ENCODE data around the gene HMG20B.

HMG20B gene

GRCh38 chr19:3603121-3603811 lies 30.5 kb downstream of the HMG20B start:
- TF ChIP-seq, protein P1, sequence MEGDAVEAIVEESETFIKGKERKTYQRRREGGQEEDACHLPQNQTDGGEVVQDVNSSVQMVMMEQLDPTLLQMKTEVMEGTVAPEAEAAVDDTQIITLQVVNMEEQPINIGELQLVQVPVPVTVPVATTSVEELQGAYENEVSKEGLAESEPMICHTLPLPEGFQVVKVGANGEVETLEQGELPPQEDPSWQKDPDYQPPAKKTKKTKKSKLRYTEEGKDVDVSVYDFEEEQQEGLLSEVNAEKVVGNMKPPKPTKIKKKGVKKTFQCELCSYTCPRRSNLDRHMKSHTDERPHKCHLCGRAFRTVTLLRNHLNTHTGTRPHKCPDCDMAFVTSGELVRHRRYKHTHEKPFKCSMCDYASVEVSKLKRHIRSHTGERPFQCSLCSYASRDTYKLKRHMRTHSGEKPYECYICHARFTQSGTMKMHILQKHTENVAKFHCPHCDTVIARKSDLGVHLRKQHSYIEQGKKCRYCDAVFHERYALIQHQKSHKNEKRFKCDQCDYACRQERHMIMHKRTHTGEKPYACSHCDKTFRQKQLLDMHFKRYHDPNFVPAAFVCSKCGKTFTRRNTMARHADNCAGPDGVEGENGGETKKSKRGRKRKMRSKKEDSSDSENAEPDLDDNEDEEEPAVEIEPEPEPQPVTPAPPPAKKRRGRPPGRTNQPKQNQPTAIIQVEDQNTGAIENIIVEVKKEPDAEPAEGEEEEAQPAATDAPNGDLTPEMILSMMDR (IDR thresholded peaks at IDR 0.05): no peak

DNA sequence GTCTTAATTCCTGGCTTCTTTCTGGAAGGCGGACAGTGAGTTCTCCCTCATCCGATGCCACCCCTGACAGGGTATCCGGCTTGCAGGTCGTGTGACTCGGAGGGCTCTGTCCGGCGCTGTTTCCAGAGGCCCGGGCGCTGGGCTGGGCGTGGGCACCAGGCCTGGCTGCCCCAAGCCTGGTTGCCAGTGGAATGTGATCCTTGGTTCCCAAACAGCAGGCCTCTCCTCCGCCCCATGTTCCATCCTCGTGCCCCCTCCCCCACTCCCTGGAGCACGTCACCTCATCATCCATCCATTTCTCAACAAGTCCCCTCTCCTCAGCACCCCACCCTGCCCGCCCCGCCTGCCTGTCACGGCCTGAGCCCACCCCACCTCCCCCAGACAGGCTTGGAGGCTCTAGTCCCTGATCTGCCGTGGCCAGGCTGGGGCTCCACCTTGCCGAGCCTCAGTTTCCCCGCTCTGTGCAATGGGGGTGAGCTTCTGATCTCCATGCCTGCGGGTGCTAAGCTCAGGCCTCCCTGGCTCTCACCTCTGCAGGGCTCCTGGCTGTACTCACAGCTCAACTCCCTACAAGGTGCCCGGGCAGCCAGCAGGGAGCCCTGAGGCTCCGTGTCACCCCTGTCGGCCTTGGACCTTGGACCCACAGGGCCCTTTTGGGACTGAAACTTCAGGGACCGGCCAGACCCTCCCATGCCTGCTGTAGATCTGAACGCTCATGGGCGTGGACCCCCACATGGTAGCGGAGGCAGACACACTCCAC lies 31.7 kb downstream of the HMG20B start:
- TF ChIP-seq, protein P1 (IDR thresholded peaks at IDR 0.05): no peak

DNA sequence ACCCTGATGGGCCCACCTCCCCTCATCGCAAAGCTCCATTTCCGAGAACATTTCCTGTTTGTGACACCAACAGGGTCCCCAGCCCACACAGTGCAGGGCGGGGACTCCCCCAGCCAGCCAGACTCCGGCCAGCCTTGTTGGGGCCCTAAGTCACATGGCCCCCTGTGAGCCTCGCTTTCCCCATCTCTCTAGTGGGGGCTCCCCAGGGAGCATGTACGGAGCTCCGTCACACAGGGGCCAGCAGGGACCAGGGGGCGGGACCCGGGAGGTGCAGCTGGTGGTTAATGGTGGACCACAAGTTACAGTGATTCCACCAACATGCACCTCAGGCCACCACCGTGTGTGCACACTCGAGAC lies 32.2 kb downstream of the HMG20B start:
- TF ChIP-seq, protein P1 (IDR thresholded peaks at IDR 0.05): no peak

GRCh38 chr19:3605361-3605760 lies 32.6 kb downstream of the HMG20B start:
- TF ChIP-seq, protein P1 (IDR thresholded peaks at IDR 0.05): no peak

GRCh38 chr19:3605770-3606169 lies 33.0 kb downstream of the HMG20B start:
- TF ChIP-seq, protein P1 (IDR thresholded peaks at IDR 0.05): no peak

- TF ChIP-seq, protein P1 (IDR thresholded peaks at IDR 0.05): no peak
Measured at GRCh38 chr19:3606174-3606689, 33.5 kb downstream of the HMG20B start.

DNA sequence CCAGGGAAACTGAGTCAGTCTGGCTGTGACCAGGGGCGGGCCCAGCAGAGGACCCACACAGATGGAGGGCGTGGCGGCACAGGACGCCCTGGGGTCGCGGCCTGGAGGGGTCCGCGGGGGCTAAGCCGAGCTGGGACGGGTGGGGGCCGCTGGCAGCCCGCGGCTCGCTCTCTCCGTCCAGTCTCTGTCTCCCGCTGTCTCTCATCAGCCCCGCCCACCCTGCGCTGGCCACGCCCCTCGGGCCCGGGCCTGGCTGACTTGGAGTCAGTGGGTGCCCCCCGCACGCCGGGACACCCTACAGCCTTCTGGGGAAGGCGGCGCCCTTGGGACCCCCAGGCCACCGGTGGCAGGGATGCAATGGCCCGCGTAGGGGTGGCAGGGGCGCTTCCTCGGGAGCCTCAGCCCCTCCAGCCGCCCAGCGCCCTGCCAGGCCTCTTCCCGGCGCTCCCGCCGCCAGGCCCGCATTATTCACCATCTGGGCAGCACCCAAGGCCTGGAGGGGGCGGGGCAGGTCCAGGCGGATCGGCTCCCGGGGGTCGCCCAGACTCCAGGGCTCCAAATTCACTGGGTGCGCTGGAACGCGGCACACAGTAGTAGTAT lies 34.0 kb downstream of the HMG20B start, which contains the start of gene TBXA2R:
Gene TBXA2R, minus strand, starts transcription at position 186 of the 600 bp plus-strand sequence. CDS start 6,241 bp downstream, outside the sequence.
- TF ChIP-seq, protein P1 (IDR thresholded peaks at IDR 0.05): no peak

All from LNCAP (cell line).